Measurements from ENCODE around the gene MLIP.

MLIP gene

GRCh38 chr6:54093326-54093948, 17.8 kb upstream of the MLIP start:
- Histone ChIP-seq H3K4me3 (ENCODE audit: low read depth in 1 of 2, low read length in 1 of 2) (no peak overlapping the region), H3K27ac (no peak overlapping the region), H3K36me3 (no peaks in the 10 kb centered on the region), H3K27me3 (no peaks in the 10 kb centered on the region), H3K9me3 (no peaks in the 10 kb centered on the region), H3K4me1 (ENCODE audit: control insufficient read depth in 1 of 2, insufficient read depth in 1 of 2, low read depth in 1 of 2, low read length in 1 of 2) (peaks cover 0 to 21% of the 10 kb centered on the region in 2 experiments)
- no peak for TF ChIP-seq CTCF (IDR thresholded peaks at IDR 0.05)

GRCh38 chr6:54094293-54094692, 16.9 kb upstream of the MLIP start:
- Histone ChIP-seq H3K4me1 (ENCODE audit: control insufficient read depth in 1 of 2, insufficient read depth in 1 of 2, low read depth in 1 of 2, low read length in 1 of 2) (peaks cover 0 to 22% of the 10 kb centered on the region in 2 experiments), H3K27ac (no peak overlapping the region), H3K9me3 (no peaks in the 10 kb centered on the region), H3K36me3 (no peaks in the 10 kb centered on the region), H3K27me3 (no peaks in the 10 kb centered on the region), H3K4me3 (ENCODE audit: low read depth in 1 of 2, low read length in 1 of 2) (no peak overlapping the region)
- no peak for TF ChIP-seq CTCF (IDR thresholded peaks at IDR 0.05)

GRCh38 chr6:54094786-54095185, 16.5 kb upstream of the MLIP start:
- Histone ChIP-seq H3K27me3 (no peaks in the 10 kb centered on the region), H3K36me3 (no peaks in the 10 kb centered on the region), H3K4me3 (ENCODE audit: low read depth in 1 of 2, low read length in 1 of 2) (no peak overlapping the region), H3K4me1 (ENCODE audit: control insufficient read depth in 1 of 2, insufficient read depth in 1 of 2, low read depth in 1 of 2, low read length in 1 of 2) (peaks cover 0 to 22% of the 10 kb centered on the region in 2 experiments), H3K27ac (no peak overlapping the region), H3K9me3 (no peaks in the 10 kb centered on the region)
- TF ChIP-seq CTCF (IDR thresholded peaks at IDR 0.05): no peak

GRCh38 chr6:54095723-54096122, 15.5 kb upstream of the MLIP start:
- Histone ChIP-seq H3K4me1 (ENCODE audit: control insufficient read depth in 1 of 2, insufficient read depth in 1 of 2, low read depth in 1 of 2, low read length in 1 of 2) (peaks cover 0 to 22% of the 10 kb centered on the region in 2 experiments), H3K27ac (no peak overlapping the region), H3K4me3 (ENCODE audit: low read depth in 1 of 2, low read length in 1 of 2) (no peak overlapping the region), H3K36me3 (no peaks in the 10 kb centered on the region), H3K9me3 (no peaks in the 10 kb centered on the region), H3K27me3 (no peaks in the 10 kb centered on the region)
- no peak for TF ChIP-seq CTCF (IDR thresholded peaks at IDR 0.05)

- no peaks in the 10 kb centered on the region for H3K27me3 ChIP-seq
- no peaks in the 10 kb centered on the region for H3K36me3 ChIP-seq
- no peak overlapping the region for H3K27ac ChIP-seq
- H3K4me1 ChIP-seq (ENCODE audit: control insufficient read depth in 1 of 2, insufficient read depth in 1 of 2, low read depth in 1 of 2, low read length in 1 of 2): peaks cover 0 to 22% of the 10 kb centered on the region in 2 experiments
- TF ChIP-seq CTCF (IDR thresholded peaks at IDR 0.05): no peak
- H3K9me3 ChIP-seq: no peaks in the 10 kb centered on the region
- no peak overlapping the region for H3K4me3 ChIP-seq (ENCODE audit: low read depth in 1 of 2, low read length in 1 of 2)
These were observed 14.4 kb upstream of the MLIP start for GRCh38 chr6:54096811-54097210.

Measured in neutrophil (primary cell).